Dermis blood vessel endothelial cell (primary cell): ENCODE data around the gene BACH2. TPM values are rescaled to one million over a fixed set of nuclear protein-coding genes. Genes with fewer than 3 reads are reported as not detected.
"Not testable (repeated sequence)": the region's sequence is repeated elsewhere in the genome, so short reads cannot be mapped to it uniquely, and the experiment has no call there.

Experiments used
- DNase-seq: peaks from one replicate; pipeline ENCODE4 v3.0.0; 2010
- total RNA-seq: library from RNA; depleted of rRNA; stranded (reverse); fragments of >200 nt; gene quantifications from 2 replicates; pipeline ENCODE4 v1.2.3, GENCODE V29; 2014

BACH2 gene
- 1.2 and 1.3 TPM in 2 replicates for total RNA-seq

GRCh38 chr6:90296341-90297114 lies at the start of gene BACH2:
TSS of gene BACH2 (minus strand) at chr6:90296843. CDS start at chr6:90008844, 287,999 bp downstream.
- DNase-seq = peak; percentile 77

- DNase-seq = no peak
Measured at GRCh38 chr6:90343576-90343975, 46.9 kb upstream of the BACH2 start.

- no peak for DNase-seq
Measured at GRCh38 chr6:90338409-90338808, 41.8 kb upstream of the BACH2 start.

GRCh38 chr6:90336388-90336947 lies 39.8 kb upstream of the BACH2 start:
- no peak for DNase-seq

GRCh38 chr6:90333928-90334327 lies 37.3 kb upstream of the BACH2 start:
- no peak for DNase-seq

- DNase-seq = not testable (repeated sequence)
Measured at GRCh38 chr6:90332978-90333543, 36.4 kb upstream of the BACH2 start.

- DNase-seq = no peak
Measured at GRCh38 chr6:90329386-90330077, 32.9 kb upstream of the BACH2 start.

GRCh38 chr6:90328004-90328403 lies 31.4 kb upstream of the BACH2 start:
- no peak for DNase-seq

- DNase-seq = no peak
Measured at GRCh38 chr6:90326404-90327057, 29.9 kb upstream of the BACH2 start.

- DNase-seq = no peak
Measured at GRCh38 chr6:90323706-90324105, 27.1 kb upstream of the BACH2 start.

GRCh38 chr6:90322976-90323474 lies 26.4 kb upstream of the BACH2 start:
- no peak for DNase-seq

GRCh38 chr6:90319979-90320685 lies 23.5 kb upstream of the BACH2 start:
- no peak for DNase-seq

GRCh38 chr6:90319044-90319443 lies 22.4 kb upstream of the BACH2 start:
- no peak for DNase-seq

- no peak for DNase-seq
Measured at GRCh38 chr6:90315986-90316385, 19.3 kb upstream of the BACH2 start.

- no peak for DNase-seq
Measured at GRCh38 chr6:90315354-90315950, 18.8 kb upstream of the BACH2 start.

- no peak for DNase-seq
Measured at GRCh38 chr6:90314514-90314913, 17.9 kb upstream of the BACH2 start.

- DNase-seq = no peak
Measured at GRCh38 chr6:90311569-90311968, 14.9 kb upstream of the BACH2 start.

GRCh38 chr6:90305800-90306448 lies 9.3 kb upstream of the BACH2 start:
- DNase-seq = no peak

GRCh38 chr6:90304308-90304707 lies 7.7 kb upstream of the BACH2 start:
- no peak for DNase-seq

GRCh38 chr6:90303039-90303438 lies 6.4 kb upstream of the BACH2 start:
- no peak for DNase-seq

- no peak for DNase-seq
Measured at GRCh38 chr6:90302320-90302719, 5.7 kb upstream of the BACH2 start.
